Esophagus squamous epithelium (tissue), 4 donors: ENCODE results near the gene LRRC31.

ENCODE experiments used
- POLR2A ChIP-seq, 4 donors: fragments of 450-650 bp; IDR thresholded peaks; one replicate each; pipeline ENCODE4 v1.6.1; 2017; ENCODE audit warnings: antibody characterized with exemption in 4 of 4, mild to moderate bottlenecking in 4 of 4, moderate library complexity in 3 of 4
- TF ChIP-seq, protein P1 (sequence below), 6 experiments: fragments of 450-650 bp in 4 of 6; fragments of 200-600 bp in 2 of 6; sonication (generic) in 2 of 6; IDR thresholded peaks; one replicate each; pipeline ENCODE4 v1.5.1; 2016 to 2019; ENCODE audit warnings: antibody characterized with exemption in 6 of 6, mild to moderate bottlenecking in 4 of 6, moderate library complexity in 4 of 6

- TF ChIP-seq POLR2A (IDR thresholded peaks at IDR 0.05) = no peak
- TF ChIP-seq, protein P1, sequence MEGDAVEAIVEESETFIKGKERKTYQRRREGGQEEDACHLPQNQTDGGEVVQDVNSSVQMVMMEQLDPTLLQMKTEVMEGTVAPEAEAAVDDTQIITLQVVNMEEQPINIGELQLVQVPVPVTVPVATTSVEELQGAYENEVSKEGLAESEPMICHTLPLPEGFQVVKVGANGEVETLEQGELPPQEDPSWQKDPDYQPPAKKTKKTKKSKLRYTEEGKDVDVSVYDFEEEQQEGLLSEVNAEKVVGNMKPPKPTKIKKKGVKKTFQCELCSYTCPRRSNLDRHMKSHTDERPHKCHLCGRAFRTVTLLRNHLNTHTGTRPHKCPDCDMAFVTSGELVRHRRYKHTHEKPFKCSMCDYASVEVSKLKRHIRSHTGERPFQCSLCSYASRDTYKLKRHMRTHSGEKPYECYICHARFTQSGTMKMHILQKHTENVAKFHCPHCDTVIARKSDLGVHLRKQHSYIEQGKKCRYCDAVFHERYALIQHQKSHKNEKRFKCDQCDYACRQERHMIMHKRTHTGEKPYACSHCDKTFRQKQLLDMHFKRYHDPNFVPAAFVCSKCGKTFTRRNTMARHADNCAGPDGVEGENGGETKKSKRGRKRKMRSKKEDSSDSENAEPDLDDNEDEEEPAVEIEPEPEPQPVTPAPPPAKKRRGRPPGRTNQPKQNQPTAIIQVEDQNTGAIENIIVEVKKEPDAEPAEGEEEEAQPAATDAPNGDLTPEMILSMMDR (IDR thresholded peaks at IDR 0.05) = no peak
Measured at GRCh38 chr3:169836942-169837275, 32.8 kb downstream of the LRRC31 start.
